Measurements from ENCODE around the gene MAPK8IP2.

GRCh38 chr22:50571264-50572175 is 29.1 kb upstream of the MAPK8IP2 start:
- TF ChIP-seq TAF1 (IDR thresholded peaks at IDR 0.05; ENCODE audit: borderline replicate concordance, insufficient read depth, low read length) (no peak), POLR2AphosphoS5 (IDR thresholded peaks at IDR 0.05; ENCODE audit: low read depth, low read length) (no peak), REST (IDR thresholded peaks at IDR 0.05; ENCODE audit: insufficient read depth in 1 of 2, low read depth in 2 of 2, low read length in 2 of 2) (no peak)
